ENCODE results near the gene APOBEC3F. TPM values are rescaled to one million over a fixed set of nuclear protein-coding genes. Genes with fewer than 3 reads are reported as not detected.
A peak's percentile ranks its signal among the peaks of the same experiment; 100 is the strongest.

APOBEC3F gene
- total RNA-seq, 1 donor from 2014 or later, result 3.1 TPM

DNA sequence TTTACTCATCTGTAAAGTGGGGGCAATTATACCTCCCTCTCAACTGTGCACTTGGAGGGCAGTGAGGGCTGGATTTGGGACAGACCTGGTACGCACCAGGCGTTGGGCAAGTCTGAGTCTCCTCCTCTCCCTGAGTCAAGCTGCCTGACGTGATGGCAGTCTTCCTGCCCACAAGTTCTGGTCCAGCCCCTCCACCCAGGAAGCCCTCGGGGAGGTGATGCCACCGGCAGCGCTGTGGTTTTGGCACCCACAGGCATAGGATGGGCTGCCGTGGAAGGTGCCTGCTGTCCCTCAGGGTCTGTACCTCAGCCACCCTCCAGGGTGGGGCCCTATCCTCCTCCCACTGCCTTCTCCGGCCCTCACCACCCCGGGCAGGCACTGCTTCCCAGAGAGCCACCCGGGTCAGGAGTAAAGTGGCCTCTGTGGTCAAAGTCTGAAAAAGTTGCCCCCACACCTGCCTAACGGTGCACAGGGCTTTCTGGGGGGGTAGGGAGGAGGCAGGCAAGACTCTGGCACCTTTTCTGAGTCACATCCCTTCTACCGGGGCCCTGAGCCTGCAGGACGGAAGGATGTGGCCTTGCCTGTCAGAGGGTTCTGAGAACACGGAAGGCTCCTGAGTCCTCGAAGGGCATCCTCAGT lies 49.9 kb downstream of the APOBEC3F start:
- DNase-seq (ENCODE audit: low spot score), result no peak
- ATAC-seq, result no peak

GRCh38 chr22:39091126-39092081 lies 50.7 kb downstream of the APOBEC3F start:
- DNase-seq (ENCODE audit: low spot score) (no peak), ATAC-seq (no peak)

GRCh38 chr22:39092111-39092862 lies 51.6 kb downstream of the APOBEC3F start:
- ATAC-seq (no peak), DNase-seq (ENCODE audit: low spot score) (no peak)

GRCh38 chr22:39094717-39095389 lies 54.2 kb downstream of the APOBEC3F start:
- no peak for ATAC-seq
- DNase-seq (ENCODE audit: low spot score), result no peak

GRCh38 chr22:39095971-39096370 lies 55.3 kb downstream of the APOBEC3F start:
- DNase-seq (ENCODE audit: low spot score) (no peak), ATAC-seq (no peak)

GRCh38 chr22:39097098-39098020 lies 56.7 kb downstream of the APOBEC3F start, which contains the start of gene APOBEC3H:
TSS of gene APOBEC3H (plus strand) at chr22:39097244. CDS start at chr22:39100279, 3,035 bp downstream.
- ATAC-seq (peak; percentile 55), DNase-seq (ENCODE audit: low spot score) (no peak)

GRCh38 chr22:39098026-39098425 lies 57.4 kb downstream of the APOBEC3F start:
- ATAC-seq (no peak), DNase-seq (ENCODE audit: low spot score) (no peak)

- DNase-seq (ENCODE audit: low spot score) (no peak), ATAC-seq (no peak)
Observed at GRCh38 chr22:39098576-39098975, 57.9 kb downstream of the APOBEC3F start.

- ATAC-seq, result no peak
- DNase-seq (ENCODE audit: low spot score), result no peak
Observed at GRCh38 chr22:39101226-39101625, 60.6 kb downstream of the APOBEC3F start.

DNA sequence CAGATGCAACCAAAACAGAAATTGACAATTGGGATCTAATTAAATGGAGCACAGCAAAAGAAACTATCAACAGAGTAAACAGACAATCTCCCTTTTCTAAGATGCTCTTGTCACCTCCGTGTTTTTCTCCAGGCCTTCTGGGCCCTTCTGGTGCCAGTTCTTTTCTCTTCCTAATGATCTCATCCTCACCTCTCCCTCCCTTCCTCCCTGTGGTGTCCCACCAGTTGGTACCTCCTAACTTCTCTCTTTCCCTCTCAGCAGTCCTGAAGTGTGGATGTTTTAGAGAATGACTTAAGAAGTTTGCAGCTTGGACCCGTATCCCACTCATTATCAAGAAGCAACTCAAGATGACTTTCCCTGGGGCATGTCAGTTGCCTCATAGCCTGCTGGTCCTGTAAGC lies 62.8 kb downstream of the APOBEC3F start:
- DNase-seq (ENCODE audit: low spot score), result no peak
- no peak for ATAC-seq

Other genes with a start within 250 kb of the APOBEC3F start
- gene DNAL4, start 246.7 kb upstream of the APOBEC3F start, total RNA-seq, result 3.3 TPM
- 0.45 TPM for gene NPTXR, start 196.8 kb upstream of the APOBEC3F start, total RNA-seq
- gene CBX6, start 168.6 kb upstream of the APOBEC3F start, total RNA-seq, result 16.0 TPM
- 0.98 TPM for gene APOBEC3A, start 83.3 kb upstream of the APOBEC3F start, total RNA-seq
- gene APOBEC3B, start 58.5 kb upstream of the APOBEC3F start, total RNA-seq, result 0.93 TPM
- 2.5 TPM for gene APOBEC3C, start 26.6 kb upstream of the APOBEC3F start, total RNA-seq
- gene APOBEC3D, start 19.7 kb upstream of the APOBEC3F start, total RNA-seq, result 0.83 TPM
- gene APOBEC3G, start 36.4 kb downstream of the APOBEC3F start, total RNA-seq, result 1.3 TPM
- gene APOBEC3H, start 56.4 kb downstream of the APOBEC3F start, total RNA-seq, result not detected
- gene CBX7, start 111.8 kb downstream of the APOBEC3F start, total RNA-seq, result 15.7 TPM
- 0.43 TPM for gene PDGFB, start 204.1 kb downstream of the APOBEC3F start, total RNA-seq

All from left lobe of liver (tissue), 2 donors.